ENCODE measurements around the gene ZNF674. TPM values are rescaled to one million over a fixed set of nuclear protein-coding genes. Genes with fewer than 3 reads are reported as not detected.
A peak's percentile ranks its signal among the peaks of the same experiment; 100 is the strongest.
"Not testable (repeated sequence)": the region's sequence is repeated elsewhere in the genome, so short reads cannot be mapped to it uniquely, and the experiment has no call there.

The ZNF674 gene
- total RNA-seq, 1 experiment from 2014 or later: 3.4 TPM

GRCh38 chrX:46569621-46570020 is 24.4 kb upstream of the ZNF674 start:
- DNase-seq (ENCODE audit: low read depth): no peak

- no peak for DNase-seq (ENCODE audit: low read depth)
Measured at GRCh38 chrX:46567388-46567787, 22.2 kb upstream of the ZNF674 start.

GRCh38 chrX:46561824-46562657 is 16.8 kb upstream of the ZNF674 start:
- peak; percentile 81 for DNase-seq (ENCODE audit: low read depth)

GRCh38 chrX:46559062-46559461 is 13.8 kb upstream of the ZNF674 start:
- DNase-seq (ENCODE audit: low read depth): no peak

- DNase-seq (ENCODE audit: low read depth): peak; percentile 34
Measured at GRCh38 chrX:46554942-46555341, 9.7 kb upstream of the ZNF674 start.

GRCh38 chrX:46553935-46554334 is 8.7 kb upstream of the ZNF674 start:
- no peak for DNase-seq (ENCODE audit: low read depth)

GRCh38 chrX:46551494-46552128 is 6.4 kb upstream of the ZNF674 start:
- DNase-seq (ENCODE audit: low read depth): peak; percentile 80

GRCh38 chrX:46549914-46550313 is 4.7 kb upstream of the ZNF674 start:
- no peak for DNase-seq (ENCODE audit: low read depth)

- peak; percentile 85 for DNase-seq (ENCODE audit: low read depth)
Measured at GRCh38 chrX:46547857-46548256, 2.6 kb upstream of the ZNF674 start.

- not testable (repeated sequence) for DNase-seq (ENCODE audit: low read depth)
Measured at GRCh38 chrX:46544527-46544926, 694 bp downstream of the ZNF674 start.

GRCh38 chrX:46543441-46543840 is 1.8 kb downstream of the ZNF674 start:
- DNase-seq (ENCODE audit: low read depth): no peak

- no peak for DNase-seq (ENCODE audit: low read depth)
Measured at GRCh38 chrX:46531442-46531841, 13.8 kb downstream of the ZNF674 start.

GRCh38 chrX:46530404-46530908 is 14.8 kb downstream of the ZNF674 start:
- not testable (repeated sequence) for DNase-seq (ENCODE audit: low read depth)

GRCh38 chrX:46529740-46530403 is 15.3 kb downstream of the ZNF674 start:
- not testable (repeated sequence) for DNase-seq (ENCODE audit: low read depth)

- not testable (repeated sequence) for DNase-seq (ENCODE audit: low read depth)
Measured at GRCh38 chrX:46528640-46529039, 16.6 kb downstream of the ZNF674 start.

- DNase-seq (ENCODE audit: low read depth): no peak
Measured at GRCh38 chrX:46506076-46506475, 39.1 kb downstream of the ZNF674 start.

GRCh38 chrX:46502848-46503247 is 42.4 kb downstream of the ZNF674 start:
- DNase-seq (ENCODE audit: low read depth): no peak

GRCh38 chrX:46500054-46500453 is 45.2 kb downstream of the ZNF674 start:
- DNase-seq (ENCODE audit: low read depth): no peak

- no peak for DNase-seq (ENCODE audit: low read depth)
Measured at GRCh38 chrX:46488712-46489111, 56.5 kb downstream of the ZNF674 start.

- DNase-seq (ENCODE audit: low read depth): no peak
Measured at GRCh38 chrX:46485897-46486296, 59.3 kb downstream of the ZNF674 start.

GRCh38 chrX:46478634-46479033 is 66.6 kb downstream of the ZNF674 start:
- not testable (repeated sequence) for DNase-seq (ENCODE audit: low read depth)

GRCh38 chrX:46477435-46477834 is 67.8 kb downstream of the ZNF674 start:
- DNase-seq (ENCODE audit: low read depth): peak; percentile 12

Measured in M059J (cell line).